Measurements from ENCODE around the gene DHX40. TPM values are rescaled to one million over a fixed set of nuclear protein-coding genes. Genes with fewer than 3 reads are reported as not detected.
A peak's percentile ranks its signal among the peaks of the same experiment; 100 is the strongest.
"Not testable (repeated sequence)": the region's sequence is repeated elsewhere in the genome, so short reads cannot be mapped to it uniquely, and the experiment has no call there.

The DHX40 gene
- total RNA-seq, 3 donors from 2014 or later = 18.1 to 27.8 (median 19.8) TPM

DNA sequence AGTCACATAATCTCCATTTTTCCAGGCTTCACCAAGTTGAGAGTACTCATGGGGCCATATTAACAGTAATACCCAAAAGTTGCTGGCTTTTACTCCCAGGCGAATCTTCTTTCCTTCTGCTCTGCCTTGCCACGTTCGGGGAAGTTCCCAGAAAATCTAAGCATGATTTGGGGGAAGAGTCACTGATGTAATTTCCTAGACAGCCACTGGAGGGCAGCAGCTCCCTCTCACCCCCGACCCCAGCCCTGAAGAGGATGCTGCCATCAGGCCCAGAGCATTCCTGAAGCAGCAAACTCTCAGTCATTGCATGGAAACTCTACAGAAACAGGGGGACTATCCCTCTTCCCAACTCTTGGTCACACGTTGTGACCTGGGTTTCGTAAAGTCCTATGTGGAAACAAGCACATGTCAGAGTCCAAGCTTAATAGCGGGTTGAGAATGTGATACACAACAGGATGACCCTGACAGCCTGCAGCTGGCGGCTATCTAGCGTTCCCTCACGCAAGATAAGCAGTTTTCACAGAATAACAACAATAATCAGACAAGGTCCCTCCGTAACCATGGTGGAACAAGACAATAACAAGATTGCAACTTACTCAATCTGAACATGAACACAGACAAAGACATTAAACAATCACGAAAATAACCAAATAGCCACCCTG is 43.8 kb upstream of the DHX40 start:
- H3K36me3 ChIP-seq (ENCODE audit: low read depth) = no peaks in the 10 kb centered on the region
- no peak overlapping the region for H3K4me3 ChIP-seq
- TF ChIP-seq CTCF (IDR thresholded peaks at IDR 0.05) = peak; percentile 74
- DNase-seq (peak in 2 of 3 donors; percentile 62 to 71), ATAC-seq (peak; percentile 98)
- no peaks in the 10 kb centered on the region for H3K4me1 ChIP-seq (ENCODE audit: low read depth)
- intact Hi-C loops (cut with DNase I, micrococcal nuclease) = no loop called here
- no peaks in the 10 kb centered on the region for H3K9me3 ChIP-seq

- ATAC-seq; intact Hi-C loops (cut with DNase I, micrococcal nuclease); H3K36me3 ChIP-seq (ENCODE audit: low read depth); H3K4me1 ChIP-seq (ENCODE audit: low read depth); H3K4me3 ChIP-seq; H3K9me3 ChIP-seq; DNase-seq: not testable (repeated sequence)
These were observed 40.5 kb upstream of the DHX40 start for GRCh38 chr17:59524930-59525329.

DNA sequence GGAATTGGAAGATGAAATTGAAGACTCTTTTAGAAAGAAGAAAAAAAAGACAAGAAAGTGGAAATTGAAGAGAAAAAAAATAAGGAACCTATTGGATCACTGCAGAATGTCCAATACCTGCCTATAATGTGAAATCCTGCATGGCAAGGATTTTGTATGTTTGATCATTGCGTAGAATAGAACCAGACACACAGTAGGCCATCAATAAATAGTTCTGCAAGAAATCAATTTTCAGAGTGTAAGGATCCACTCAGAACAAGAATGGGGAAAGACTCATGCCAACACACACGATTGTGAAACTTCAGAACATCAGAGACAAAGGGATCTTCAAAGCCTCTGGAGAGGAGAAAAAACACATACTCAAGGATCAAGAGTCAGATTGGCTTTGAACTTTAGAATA is 39.7 kb upstream of the DHX40 start:
- Histone ChIP-seq H3K9me3 (no peaks in the 10 kb centered on the region), H3K4me3 (no peak overlapping the region), H3K4me1 (ENCODE audit: low read depth) (no peaks in the 10 kb centered on the region), H3K36me3 (ENCODE audit: low read depth) (no peaks in the 10 kb centered on the region)
- ATAC-seq = no peak
- no peak for TF ChIP-seq CTCF (IDR thresholded peaks at IDR 0.05)
- intact Hi-C loops (cut with DNase I, micrococcal nuclease) = no loop called here
- DNase-seq = no peak

- no peak overlapping the region for H3K4me3 ChIP-seq
These were observed 39.0 kb upstream of the DHX40 start for GRCh38 chr17:59526451-59526850.

DNA sequence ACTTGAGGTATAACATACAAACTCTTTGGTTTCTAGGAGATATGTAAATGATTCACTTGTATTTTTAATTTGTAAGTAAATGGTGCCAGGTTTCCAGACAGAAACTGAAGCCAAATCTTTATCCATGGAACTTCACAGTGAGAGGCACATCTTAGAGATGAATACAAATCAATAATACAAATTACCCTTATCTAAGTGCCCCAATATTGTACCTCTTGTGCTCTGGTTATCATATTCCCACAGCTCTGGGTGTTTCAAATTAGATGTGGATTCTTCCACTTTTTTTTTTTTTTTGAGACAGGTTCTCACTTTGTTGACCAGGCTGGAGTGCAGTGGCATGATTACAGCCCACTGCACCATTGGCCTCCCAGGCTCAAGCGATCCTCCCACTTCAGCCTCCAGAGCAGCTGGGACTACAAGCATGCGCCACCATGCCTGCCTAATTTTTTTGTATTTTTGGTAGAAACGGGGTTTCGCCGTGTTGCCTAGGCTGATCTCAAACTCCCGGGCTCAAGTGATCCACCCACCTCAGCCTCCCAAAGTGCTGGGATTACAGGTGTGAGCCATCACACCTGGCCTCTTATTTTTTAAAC is 38.0 kb upstream of the DHX40 start:
- no peak overlapping the region for H3K4me3 ChIP-seq
- no peak for TF ChIP-seq CTCF (IDR thresholded peaks at IDR 0.05)
- ATAC-seq (no peak), DNase-seq (no peak)
- H3K36me3 ChIP-seq (ENCODE audit: low read depth) = no peaks in the 10 kb centered on the region
- H3K4me1 ChIP-seq (ENCODE audit: low read depth) = no peaks in the 10 kb centered on the region
- intact Hi-C loops (cut with DNase I, micrococcal nuclease) = no loop called here
- no peaks in the 10 kb centered on the region for H3K9me3 ChIP-seq

More at GRCh38 chr17:59526451-59526850, 39.0 kb upstream of the DHX40 start:
- intact Hi-C loops (cut with DNase I, micrococcal nuclease) = no loop called here
- Histone ChIP-seq H3K9me3 (no peaks in the 10 kb centered on the region), H3K4me1 (ENCODE audit: low read depth) (no peaks in the 10 kb centered on the region), H3K36me3 (ENCODE audit: low read depth) (no peaks in the 10 kb centered on the region)
- ATAC-seq = no peak
- DNase-seq = no peak
- no peak for TF ChIP-seq CTCF (IDR thresholded peaks at IDR 0.05)

DNA sequence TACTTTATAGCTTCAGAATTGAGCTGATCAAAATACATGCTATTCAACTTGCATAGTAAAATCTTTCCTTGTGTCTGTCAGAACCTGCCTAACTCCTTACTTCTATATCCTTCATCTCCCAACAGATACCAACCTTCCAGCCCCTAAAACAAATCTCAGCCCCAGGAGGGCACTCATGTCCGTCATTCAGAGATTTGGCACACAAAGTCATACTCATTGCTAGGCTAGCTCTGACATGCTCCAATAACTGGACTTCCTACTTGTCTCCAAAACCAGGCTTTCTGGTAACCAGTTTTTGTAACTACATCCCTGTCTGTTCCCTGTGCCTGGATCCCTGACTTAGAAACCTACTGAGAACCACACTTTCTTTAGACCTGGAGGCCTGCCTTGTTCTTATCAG is 37.5 kb upstream of the DHX40 start:
- no peak for ATAC-seq
- Histone ChIP-seq H3K4me1 (ENCODE audit: low read depth) (no peaks in the 10 kb centered on the region), H3K36me3 (ENCODE audit: low read depth) (no peaks in the 10 kb centered on the region), H3K9me3 (no peaks in the 10 kb centered on the region), H3K4me3 (no peak overlapping the region)
- no peak for TF ChIP-seq CTCF (IDR thresholded peaks at IDR 0.05)
- intact Hi-C loops (cut with DNase I, micrococcal nuclease) = no loop called here
- DNase-seq = no peak
